Endothelial cell of umbilical vein (primary cell): ENCODE measurements around the gene SLC9A1. TPM values are rescaled to one million over a fixed set of nuclear protein-coding genes. Genes with fewer than 3 reads are reported as not detected.

Experiments
- BruUV-seq: library from RNA; stranded (reverse); fragments of 400-500 nt; replicated peaks from 2 replicates; lab custom pipeline; 2021; lab: Mats Ljungman, UMichigan
- CTCF ChIA-PET: fragments of 300-600, 350-600 bp; sonication (Branson Sonifier 250); formaldehyde crosslinking; loops from one replicate; lab custom pipeline; 2021; ENCODE audit warnings: antibody characterized with exemption, inconsistent platforms; lab: Charles Lee
- POLR2A ChIA-PET: fragments of 300-600, 350-600 bp; sonication (Branson Sonifier 250); formaldehyde crosslinking; loops from one replicate; lab custom pipeline; 2021; ENCODE audit warnings: antibody characterized with exemption, inconsistent platforms; lab: Charles Lee
- DNase-seq: peaks from one replicate; pipeline ENCODE4 v3.0.0-alpha.2; 2011; ENCODE audit warnings: low read depth, low spot score
- FAIRE-seq: peaks from 2 replicates; lab custom pipeline; 2011; peaks lifted over from hg19 to GRCh38; lab: Jason Lieb, UNC
- H2AFZ ChIP-seq: 2 replicates; pipeline ENCODE4 v1.6.0; 2012; ENCODE audit warnings: low read depth, low read length, control low read depth, inconsistent platforms
- H3K27ac ChIP-seq: 2 replicates; pipeline ENCODE4 v1.5.1; 2011; ENCODE audit warnings: low read depth, mild to moderate bottlenecking, control low read depth, low read length, moderate library complexity; ENCODE audit not compliant: insufficient read depth
- H3K27me3 ChIP-seq, 2 experiments: 2 replicates each; pipeline versions ENCODE4 v1.6.0 to v1.6.1; 2011; ENCODE audit warnings: low read length in 2 of 2, mixed read lengths in 1 of 2; ENCODE audit not compliant: control insufficient read depth in 2 of 2, insufficient read depth in 2 of 2
- H3K36me3 ChIP-seq, 2 experiments: 2 replicates in 1 of 2; 3 replicates in 1 of 2; pipeline ENCODE4 v1.5.1; 2011; ENCODE audit warnings: low read length in 2 of 2, mild to moderate bottlenecking in 1 of 2, moderate library complexity in 1 of 2; ENCODE audit not compliant: control insufficient read depth in 2 of 2, insufficient read depth in 2 of 2; ENCODE audit errors: extremely low read depth in 1 of 2
- H3K4me1 ChIP-seq: 3 replicates; pipeline ENCODE4 v1.5.1; 2011; ENCODE audit warnings: mild to moderate bottlenecking, low read length; ENCODE audit not compliant: control insufficient read depth, insufficient read depth; ENCODE audit errors: extremely low read depth
- H3K4me2 ChIP-seq: 2 replicates; pipeline ENCODE4 v1.6.1; 2011; ENCODE audit warnings: low read length, control low read depth, mixed read lengths; ENCODE audit not compliant: insufficient read depth
- H3K4me3 ChIP-seq, 3 experiments: fragments of 200-600 bp in 1 of 3; sonication (generic), shearing (Covaris generic) in 1 of 3; replicated peaks in 1 of 3; 2 replicates each; pipeline ENCODE4 v1.5.1; 2011 to 2016; ENCODE audit warnings: control low read depth in 3 of 3, low read length in 3 of 3, mild to moderate bottlenecking in 2 of 3, inconsistent platforms in 1 of 3, low read depth in 1 of 3, moderate library complexity in 1 of 3; ENCODE audit not compliant: insufficient read depth in 1 of 3
- H3K79me2 ChIP-seq: 2 replicates; pipeline ENCODE4 v1.6.0; 2012; ENCODE audit warnings: low read length, inconsistent platforms; ENCODE audit not compliant: control insufficient read depth, insufficient read depth
- H3K9ac ChIP-seq: replicated peaks from 2 replicates; pipeline ENCODE3; 2011; ENCODE audit warnings: low read length, control low read depth; ENCODE audit not compliant: insufficient read depth; ENCODE audit errors: extremely low read depth
- H3K9me1 ChIP-seq: replicated peaks from 3 replicates; pipeline ENCODE4 v1.6.0; 2011; ENCODE audit warnings: mild to moderate bottlenecking, low read length; ENCODE audit not compliant: control insufficient read depth, insufficient read depth; ENCODE audit errors: extremely low read depth
- H3K9me3 ChIP-seq: replicated peaks from 2 replicates; pipeline ENCODE4 v1.5.1; 2012; ENCODE audit warnings: low read length, inconsistent platforms; ENCODE audit not compliant: control insufficient read depth, insufficient read depth
- H4K20me1 ChIP-seq: replicated peaks from 2 replicates; pipeline ENCODE3; 2011; ENCODE audit warnings: mild to moderate bottlenecking, low read length; ENCODE audit not compliant: control insufficient read depth, insufficient read depth; ENCODE audit errors: extremely low read depth
- EZH2 ChIP-seq: IDR thresholded peaks from 2 replicates; pipeline ENCODE4 v1.6.1; 2012; ENCODE audit warnings: borderline replicate concordance, low read depth, mild to moderate bottlenecking, moderate library complexity, low read length, inconsistent platforms; ENCODE audit not compliant: severe bottlenecking
- FOS ChIP-seq: IDR thresholded peaks from 2 replicates; pipeline ENCODE4 v1.6.1; 2011; ENCODE audit warnings: mild to moderate bottlenecking, low read length, moderate library complexity, borderline replicate concordance; ENCODE audit not compliant: insufficient read depth
- GATA2 ChIP-seq: IDR thresholded peaks from 2 replicates; pipeline ENCODE4 v1.7.0; 2011; ENCODE audit warnings: low read depth, mild to moderate bottlenecking, moderate library complexity, mixed read lengths, low read length; ENCODE audit not compliant: insufficient read length, insufficient read depth
- JUN ChIP-seq: IDR thresholded peaks from 2 replicates; pipeline ENCODE4 v1.6.1; 2011; ENCODE audit warnings: borderline replicate concordance, low read depth; ENCODE audit not compliant: insufficient read length, insufficient read depth
- MYC ChIP-seq: IDR thresholded peaks from one replicate; pipeline ENCODE4 v1.6.1; 2011; ENCODE audit warnings: mild to moderate bottlenecking, low read depth, low read length
- POLR2A ChIP-seq: IDR thresholded peaks from 2 replicates; pipeline ENCODE4 v1.6.1; 2012; ENCODE audit warnings: low read depth, mild to moderate bottlenecking, control low read depth, low read length
- POLR2AphosphoS5 ChIP-seq: IDR thresholded peaks from 2 replicates; pipeline ENCODE4 v1.6.1; 2012; ENCODE audit warnings: low read depth, mild to moderate bottlenecking, control low read depth, low read length, moderate library complexity; ENCODE audit not compliant: insufficient read depth
- dilution Hi-C: fragments of 300-500 bp; cut with MboI; formaldehyde crosslinking; loops from one replicate; pipeline ENCODE4 v1.15.0; 2019; ENCODE audit warnings: low sequenced_read_pairs; ENCODE audit not compliant: extremely low pct_ligation_motif_present
- intact Hi-C: fragments of 100-400 bp; cut with micrococcal nuclease; formaldehyde crosslinking; loops from one replicate; pipeline ENCODE4 v1.10.0; 2022
- polyA plus RNA-seq, 4 experiments: library from polyadenylated mRNA; depleted of rRNA in 3 of 4; stranded (reverse) in 3 of 4; unstranded in 1 of 4; fragments of >200 nt; gene quantifications; 2 replicates each; pipeline versions ENCODE4 v1.2.1 to v1.2.3, GENCODE V29; 2011 to 2012; ENCODE audit warnings: missing spikeins in 1 of 4
- total RNA-seq: library from RNA; stranded (reverse); gene quantifications from 2 replicates; pipeline ENCODE4 v1.2.3, GENCODE V29; 2021
- TF ChIP-seq, protein P1 (sequence below), 2 donors: IDR thresholded peaks; 1 replicate in 1 of 2; 2 replicates in 1 of 2; pipeline ENCODE4 v1.5.1; 2011; ENCODE audit warnings: low read length in 2 of 2, mild to moderate bottlenecking in 2 of 2, moderate library complexity in 2 of 2, control low read depth in 1 of 2, inconsistent platforms in 1 of 2, low read depth in 1 of 2; ENCODE audit not compliant: insufficient read depth in 1 of 2; ENCODE audit errors: extremely low read depth in 1 of 2
- TF ChIP-seq, protein P2 (sequence below): IDR thresholded peaks from 2 replicates; pipeline ENCODE4 v1.6.1; 2011; ENCODE audit not compliant: insufficient read depth, insufficient read length

The SLC9A1 gene
- total and polyA plus RNA-seq, 2 donors (not counting 3 experiments of a cell fraction or from before 2014, with no cell fraction given), result 22.8 to 59.2 TPM

DNA sequence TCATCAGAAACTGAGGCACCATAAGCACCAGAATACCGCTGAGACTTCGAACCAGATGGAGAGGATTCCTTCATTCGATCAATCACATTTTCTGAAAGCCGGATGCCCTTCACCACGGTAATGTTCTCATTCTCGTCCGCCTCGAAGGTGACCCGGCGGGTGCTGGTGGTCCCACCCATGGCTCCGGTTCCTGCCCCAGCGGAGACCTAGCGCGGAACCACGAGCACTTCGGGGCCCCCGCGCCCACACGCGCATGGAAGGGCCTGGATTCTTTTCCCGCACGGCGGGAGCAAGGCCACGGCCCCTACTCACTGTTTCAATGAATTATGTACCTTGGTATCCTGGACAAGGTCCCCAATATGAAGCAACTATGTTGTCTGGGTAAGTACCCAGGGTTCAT, 46.4 kb upstream of the SLC9A1 start:
- TF ChIP-seq FOS, result no peak
- TF ChIP-seq JUN, result no peak
- TF ChIP-seq EZH2, result no peak
- TF ChIP-seq POLR2A, result no peak
- TF ChIP-seq, protein P1, sequence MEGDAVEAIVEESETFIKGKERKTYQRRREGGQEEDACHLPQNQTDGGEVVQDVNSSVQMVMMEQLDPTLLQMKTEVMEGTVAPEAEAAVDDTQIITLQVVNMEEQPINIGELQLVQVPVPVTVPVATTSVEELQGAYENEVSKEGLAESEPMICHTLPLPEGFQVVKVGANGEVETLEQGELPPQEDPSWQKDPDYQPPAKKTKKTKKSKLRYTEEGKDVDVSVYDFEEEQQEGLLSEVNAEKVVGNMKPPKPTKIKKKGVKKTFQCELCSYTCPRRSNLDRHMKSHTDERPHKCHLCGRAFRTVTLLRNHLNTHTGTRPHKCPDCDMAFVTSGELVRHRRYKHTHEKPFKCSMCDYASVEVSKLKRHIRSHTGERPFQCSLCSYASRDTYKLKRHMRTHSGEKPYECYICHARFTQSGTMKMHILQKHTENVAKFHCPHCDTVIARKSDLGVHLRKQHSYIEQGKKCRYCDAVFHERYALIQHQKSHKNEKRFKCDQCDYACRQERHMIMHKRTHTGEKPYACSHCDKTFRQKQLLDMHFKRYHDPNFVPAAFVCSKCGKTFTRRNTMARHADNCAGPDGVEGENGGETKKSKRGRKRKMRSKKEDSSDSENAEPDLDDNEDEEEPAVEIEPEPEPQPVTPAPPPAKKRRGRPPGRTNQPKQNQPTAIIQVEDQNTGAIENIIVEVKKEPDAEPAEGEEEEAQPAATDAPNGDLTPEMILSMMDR (IDR thresholded peaks at IDR 0.05; ENCODE audit: extremely low read depth in 1 of 2, insufficient read depth in 1 of 2, low read depth in 1 of 2, low read length in 2 of 2), result no peak
- TF ChIP-seq, protein P2, sequence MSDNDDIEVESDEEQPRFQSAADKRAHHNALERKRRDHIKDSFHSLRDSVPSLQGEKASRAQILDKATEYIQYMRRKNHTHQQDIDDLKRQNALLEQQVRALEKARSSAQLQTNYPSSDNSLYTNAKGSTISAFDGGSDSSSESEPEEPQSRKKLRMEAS, result no peak
- TF ChIP-seq POLR2AphosphoS5, result no peak
- no peak for TF ChIP-seq MYC
- TF ChIP-seq GATA2, result no peak
- H3K79me2 ChIP-seq, result no peaks in the 10 kb centered on the region
- H3K4me3 ChIP-seq, result no peak overlapping the region
- no peak overlapping the region for H3K27ac ChIP-seq
- no peaks in the 10 kb centered on the region for H3K36me3 ChIP-seq
- no peak overlapping the region for H3K9ac ChIP-seq
- H3K27me3 ChIP-seq, result peaks cover 0 to 4% of the 10 kb centered on the region in 2 experiments
- H3K4me1 ChIP-seq, result no peaks in the 10 kb centered on the region
- no peaks in the 10 kb centered on the region for H3K9me3 ChIP-seq
- ChIA-PET POLR2A (no interaction called here), CTCF (interaction anchor here (0.7 to 2.0 kb wide), 7 partner anchors 9 to 442 kb away, joined by 3 to 5 read pairs (median 4); no protein-coding TSS in a partner anchor)
- FAIRE-seq (no peak), DNase-seq (no peak)
- H3K4me2 ChIP-seq, result no peak overlapping the region
- intact Hi-C loops (no loop called here), dilution Hi-C loops (no loop called here)
- no TSS peak for BruUV-seq
- H3K9me1 ChIP-seq, result no peaks in the 10 kb centered on the region
- no peak overlapping the region for H2AFZ ChIP-seq
- H4K20me1 ChIP-seq, result no peaks in the 10 kb centered on the region
